ENCODE results near the gene BAHCC1. TPM values are rescaled to one million over a fixed set of nuclear protein-coding genes. Genes with fewer than 3 reads are reported as not detected.
A peak's percentile ranks its signal among the peaks of the same experiment; 100 is the strongest.

Gene BAHCC1
- total and polyA plus RNA-seq, 2 of the 4 experiments (the other 2 are of a cell fraction), result 0.36 to 7.8 TPM

DNA sequence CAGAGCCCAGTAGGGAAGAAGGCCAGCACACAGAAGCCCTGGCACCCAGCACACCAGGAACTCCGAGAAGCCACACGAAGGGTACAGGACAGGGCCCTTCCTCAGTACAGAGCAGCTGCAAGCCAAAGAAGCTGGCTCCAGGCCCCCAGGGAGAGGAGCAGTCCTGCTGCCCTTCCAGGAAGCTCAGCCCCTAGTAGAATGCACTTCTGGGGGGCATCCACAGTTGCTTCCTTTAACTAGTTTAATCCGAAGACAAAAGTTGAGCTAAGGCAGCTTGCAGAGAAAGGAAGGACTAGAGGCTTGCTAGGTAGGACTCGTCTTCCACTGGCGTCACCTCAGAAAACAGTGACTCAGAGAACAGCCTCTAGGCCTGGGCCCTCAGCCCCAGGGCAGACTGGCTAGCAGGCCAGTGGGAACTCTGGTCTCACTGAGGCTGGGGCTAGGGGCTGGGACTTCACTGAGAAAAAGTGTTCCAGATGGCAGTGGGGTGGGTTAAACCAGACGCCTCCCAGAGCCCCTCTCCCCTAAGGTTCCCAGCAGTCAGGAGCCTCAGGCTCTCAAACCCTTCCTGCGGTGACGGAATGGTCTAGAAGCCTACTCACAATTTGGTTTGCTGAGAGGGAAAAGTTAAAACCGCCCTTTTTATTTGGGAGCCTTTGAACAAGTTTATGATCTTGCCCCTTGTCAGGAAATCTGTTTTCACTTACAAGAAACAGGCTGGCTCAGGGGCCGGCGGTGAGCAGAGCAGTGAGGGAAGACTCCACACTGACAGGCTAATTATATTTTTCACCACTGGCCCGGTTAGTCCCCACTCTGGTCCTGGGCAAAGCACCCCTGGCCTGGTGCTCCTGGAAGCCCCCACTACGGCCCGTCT, 75.9 kb downstream of the BAHCC1 start:
- ChIA-PET CTCF (no interaction called here), POLR2A (ENCODE audit: unreplicated experiment) (no interaction called here)
- no peak overlapping the region for H3K18ac ChIP-seq (ENCODE audit: low read depth, low read length)
- H2AK5ac ChIP-seq (ENCODE audit: low read depth, low read length), result no peak overlapping the region
- no peak overlapping the region for H3K56ac ChIP-seq (ENCODE audit: extremely low read depth, insufficient read depth, low read length)
- no TSS peak for BruUV-seq (replicated peaks)
- in situ Hi-C loops (cut with MboI; ENCODE audit: low sequenced_read_pairs), result no loop called here
- H3K14ac ChIP-seq (replicated peaks; ENCODE audit: low read depth, low read length), result no peak overlapping the region
- H3K36me3 ChIP-seq (ENCODE audit: control insufficient read depth, insufficient read depth, low read length), result peaks cover 2% of the 10 kb centered on the region; the same call in 1 of the 2 replicates
- no peak overlapping the region for H3K23ac ChIP-seq (ENCODE audit: low read depth, low read length)
- no peak overlapping the region for H3K4me3 ChIP-seq (ENCODE audit: insufficient read depth, low read depth, low read length)
- H3K27ac ChIP-seq (ENCODE audit: insufficient read depth, low read length), result no peak overlapping the region
- H2BK5ac ChIP-seq (ENCODE audit: low read depth, low read length, poor library complexity, severe bottlenecking), result no peak overlapping the region
- ATAC-seq (ENCODE audit: low read depth), result peak; percentile 61; the same call in 1 of the 2 replicates
- no peak overlapping the region for H4K91ac ChIP-seq (ENCODE audit: insufficient read depth, low read depth, low read length)
- peaks cover 3% of the 10 kb centered on the region; the same call in 1 of the 2 replicates for H3K9me1 ChIP-seq (ENCODE audit: insufficient read depth, low read length)
- TF ChIP-seq RCOR1 (IDR thresholded peaks at IDR 0.05; ENCODE audit: insufficient replicate concordance, low read length) (no peak), NFE2L2 (IDR thresholded peaks at IDR 0.05; ENCODE audit: low read depth, low read length) (no peak), CHD1 (IDR thresholded peaks at IDR 0.05; ENCODE audit: low read depth, low read length) (no peak), MAFK (IDR thresholded peaks at IDR 0.05; ENCODE audit: low read depth, low read length) (no peak), MAZ (IDR thresholded peaks at IDR 0.05; ENCODE audit: borderline replicate concordance, low read depth, low read length) (no peak)
- TF ChIP-seq, protein P1, sequence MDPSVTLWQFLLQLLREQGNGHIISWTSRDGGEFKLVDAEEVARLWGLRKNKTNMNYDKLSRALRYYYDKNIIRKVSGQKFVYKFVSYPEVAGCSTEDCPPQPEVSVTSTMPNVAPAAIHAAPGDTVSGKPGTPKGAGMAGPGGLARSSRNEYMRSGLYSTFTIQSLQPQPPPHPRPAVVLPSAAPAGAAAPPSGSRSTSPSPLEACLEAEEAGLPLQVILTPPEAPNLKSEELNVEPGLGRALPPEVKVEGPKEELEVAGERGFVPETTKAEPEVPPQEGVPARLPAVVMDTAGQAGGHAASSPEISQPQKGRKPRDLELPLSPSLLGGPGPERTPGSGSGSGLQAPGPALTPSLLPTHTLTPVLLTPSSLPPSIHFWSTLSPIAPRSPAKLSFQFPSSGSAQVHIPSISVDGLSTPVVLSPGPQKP (IDR thresholded peaks at IDR 0.05; ENCODE audit: borderline replicate concordance, low read depth, low read length), result no peak
- TF ChIP-seq, protein P2, sequence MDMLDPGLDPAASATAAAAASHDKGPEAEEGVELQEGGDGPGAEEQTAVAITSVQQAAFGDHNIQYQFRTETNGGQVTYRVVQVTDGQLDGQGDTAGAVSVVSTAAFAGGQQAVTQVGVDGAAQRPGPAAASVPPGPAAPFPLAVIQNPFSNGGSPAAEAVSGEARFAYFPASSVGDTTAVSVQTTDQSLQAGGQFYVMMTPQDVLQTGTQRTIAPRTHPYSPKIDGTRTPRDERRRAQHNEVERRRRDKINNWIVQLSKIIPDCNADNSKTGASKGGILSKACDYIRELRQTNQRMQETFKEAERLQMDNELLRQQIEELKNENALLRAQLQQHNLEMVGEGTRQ (IDR thresholded peaks at IDR 0.05; ENCODE audit: low read depth, low read length), result no peak
- TF ChIP-seq, protein P3, sequence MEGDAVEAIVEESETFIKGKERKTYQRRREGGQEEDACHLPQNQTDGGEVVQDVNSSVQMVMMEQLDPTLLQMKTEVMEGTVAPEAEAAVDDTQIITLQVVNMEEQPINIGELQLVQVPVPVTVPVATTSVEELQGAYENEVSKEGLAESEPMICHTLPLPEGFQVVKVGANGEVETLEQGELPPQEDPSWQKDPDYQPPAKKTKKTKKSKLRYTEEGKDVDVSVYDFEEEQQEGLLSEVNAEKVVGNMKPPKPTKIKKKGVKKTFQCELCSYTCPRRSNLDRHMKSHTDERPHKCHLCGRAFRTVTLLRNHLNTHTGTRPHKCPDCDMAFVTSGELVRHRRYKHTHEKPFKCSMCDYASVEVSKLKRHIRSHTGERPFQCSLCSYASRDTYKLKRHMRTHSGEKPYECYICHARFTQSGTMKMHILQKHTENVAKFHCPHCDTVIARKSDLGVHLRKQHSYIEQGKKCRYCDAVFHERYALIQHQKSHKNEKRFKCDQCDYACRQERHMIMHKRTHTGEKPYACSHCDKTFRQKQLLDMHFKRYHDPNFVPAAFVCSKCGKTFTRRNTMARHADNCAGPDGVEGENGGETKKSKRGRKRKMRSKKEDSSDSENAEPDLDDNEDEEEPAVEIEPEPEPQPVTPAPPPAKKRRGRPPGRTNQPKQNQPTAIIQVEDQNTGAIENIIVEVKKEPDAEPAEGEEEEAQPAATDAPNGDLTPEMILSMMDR (conservative IDR thresholded peaks at IDR 0.05; ENCODE audit: low read depth, low read length), result no peak
- intact Hi-C loops (cut with micrococcal nuclease), result no loop called here
- dilution Hi-C loops (cut with HindIII; ENCODE audit: low sequenced_read_pairs, unreplicated experiment), result no loop called here
- DNase-seq, result peak; percentile 30
- H4K20me1 ChIP-seq (ENCODE audit: insufficient read depth, low read length), result no peaks in the 10 kb centered on the region; the same call in 1 of the 2 replicates
- no peak overlapping the region for H2BK120ac ChIP-seq (ENCODE audit: low read depth, low read length)
- H3K4ac ChIP-seq (ENCODE audit: low read depth, low read length), result no peak overlapping the region
- no peak overlapping the region for H3K9ac ChIP-seq (ENCODE audit: low read depth, low read length)
- no peaks in the 10 kb centered on the region for H3K9me3 ChIP-seq (ENCODE audit: control insufficient read depth, insufficient read depth, low read length)
- H2BK15ac ChIP-seq (ENCODE audit: low read depth, low read length), result no peak overlapping the region
- H3K27me3 ChIP-seq (ENCODE audit: control insufficient read depth, insufficient read depth, low read length), result no peaks in the 10 kb centered on the region; the same call in 1 of the 2 replicates
- no peak overlapping the region for H4K8ac ChIP-seq (ENCODE audit: low read depth in 2 of 2, low read length in 2 of 2)
- H2BK20ac ChIP-seq (ENCODE audit: low read depth, low read length), result no peak overlapping the region
- H3K4me1 ChIP-seq (ENCODE audit: control insufficient read depth, insufficient read depth, low read length), result no peaks in the 10 kb centered on the region
- no peak overlapping the region for H2AK9ac ChIP-seq (replicated peaks; ENCODE audit: low read depth, low read length, poor library complexity)
- H4K5ac ChIP-seq (ENCODE audit: low read depth, low read length), result no peak overlapping the region
- no peak overlapping the region for H3K4me2 ChIP-seq (ENCODE audit: low read depth, low read length)
- H3K79me1 ChIP-seq (ENCODE audit: low read depth in 1 of 2, low read length in 2 of 2), result no peaks in the 10 kb centered on the region
- no peak overlapping the region for H2AFZ ChIP-seq (replicated peaks; ENCODE audit: low read length, poor library complexity)
- WGBS, 2 experiments (ENCODE audit: extremely low coverage in 2 of 2, insufficient read length in 1 of 2), result 70% methylated on average over 2 of the region's 14 CpGs; no CpG with 5 or more reads in 1 of the 2 experiments
